Renal pelvis (tissue), 3 donors: ENCODE results near the gene KRT32. TPM values are rescaled to one million over a fixed set of nuclear protein-coding genes. Genes with fewer than 3 reads are reported as not detected.

Experiments
- polyA plus RNA-seq, 3 donors: library from polyadenylated mRNA; unstranded; fragments of 120-200 nt; gene quantifications; one replicate each; pipeline ENCODE4 v1.2.1, GENCODE V29; 2013; ENCODE audit not compliant: insufficient read length in 3 of 3

KRT32 gene
- polyA plus RNA-seq, 3 donors, result not detected

Other genes starting within 250 kb of the KRT32 start
- gene KRTAP9-2, start 240.7 kb downstream of the KRT32 start, polyA plus RNA-seq, result not detected
- gene KRTAP9-3, start 234.9 kb downstream of the KRT32 start, polyA plus RNA-seq, result not detected
- not detected for gene KRTAP9-8, start 229.4 kb downstream of the KRT32 start, polyA plus RNA-seq
- not detected for gene KRTAP9-4, start 217.7 kb downstream of the KRT32 start, polyA plus RNA-seq
- not detected for gene KRTAP9-9, start 212.0 kb downstream of the KRT32 start, polyA plus RNA-seq
- gene KRTAP9-6, start 202.0 kb downstream of the KRT32 start, polyA plus RNA-seq, result under 1 TPM in 2 of 3 donors, not detected in 1; 0.09 to 0.22 TPM
- not detected for gene KRTAP9-7, start 191.7 kb downstream of the KRT32 start, polyA plus RNA-seq
- not detected for gene KRTAP29-1, start 164.5 kb downstream of the KRT32 start, polyA plus RNA-seq
- gene KRTAP16-1, start 158.1 kb downstream of the KRT32 start, polyA plus RNA-seq, result not detected
- not detected for gene KRTAP17-1, start 151.7 kb downstream of the KRT32 start, polyA plus RNA-seq
- gene KRT33A, start 116.6 kb downstream of the KRT32 start, polyA plus RNA-seq, result under 1 TPM in 1 of 3 donors, not detected in 2; 0.18 TPM
- not detected for gene KRT33B, start 97.6 kb downstream of the KRT32 start, polyA plus RNA-seq
- gene KRT34, start 85.1 kb downstream of the KRT32 start, polyA plus RNA-seq, result not detected
- gene KRT31, start 69.8 kb downstream of the KRT32 start, polyA plus RNA-seq, result not detected
- gene KRT37, start 42.8 kb downstream of the KRT32 start, polyA plus RNA-seq, result not detected
- gene KRT38, start 26.4 kb downstream of the KRT32 start, polyA plus RNA-seq, result not detected
- under 1 TPM in 1 of 3 donors, not detected in 2; 0.04 TPM for gene KRT35, start 13.8 kb upstream of the KRT32 start, polyA plus RNA-seq
- gene KRT36, start 22.5 kb upstream of the KRT32 start, polyA plus RNA-seq, result not detected
- gene KRT13, start 38.2 kb upstream of the KRT32 start, polyA plus RNA-seq, result 1 to 10 TPM in 2 of 3 donors, under 1 TPM in 1; 0.47 to 2.8 (median 1.4) TPM
- gene KRT15, start 51.5 kb upstream of the KRT32 start, polyA plus RNA-seq, result 1 to 10 TPM; 1.3 to 3.1 (median 2.9) TPM
- 100 to 1,000 TPM; 210 to 238 (median 223) TPM for gene KRT19, start 60.9 kb upstream of the KRT32 start, polyA plus RNA-seq
- gene KRT9, start 104.7 kb upstream of the KRT32 start, polyA plus RNA-seq, result not detected
- gene KRT14, start 119.5 kb upstream of the KRT32 start, polyA plus RNA-seq, result under 1 TPM in 2 of 3 donors, not detected in 1; 0.31 to 0.36 TPM
- not detected for gene KRT16, start 145.4 kb upstream of the KRT32 start, polyA plus RNA-seq
- gene KRT17, start 157.2 kb upstream of the KRT32 start, polyA plus RNA-seq, result 1 to 10 TPM; 1.6 to 4.8 (median 2.0) TPM
- 100 to 1,000 TPM; 651 to 702 (median 684) TPM for gene EIF1, start 221.5 kb upstream of the KRT32 start, polyA plus RNA-seq
- gene GAST, start 244.9 kb upstream of the KRT32 start, polyA plus RNA-seq, result not detected